ENCODE measurements around the gene SEMA4C. TPM values are rescaled to one million over a fixed set of nuclear protein-coding genes. Genes with fewer than 3 reads are reported as not detected.

The SEMA4C gene
- total and polyA plus RNA-seq, 5 donors: 19.3 to 28.5 (median 23.5) TPM

DNA sequence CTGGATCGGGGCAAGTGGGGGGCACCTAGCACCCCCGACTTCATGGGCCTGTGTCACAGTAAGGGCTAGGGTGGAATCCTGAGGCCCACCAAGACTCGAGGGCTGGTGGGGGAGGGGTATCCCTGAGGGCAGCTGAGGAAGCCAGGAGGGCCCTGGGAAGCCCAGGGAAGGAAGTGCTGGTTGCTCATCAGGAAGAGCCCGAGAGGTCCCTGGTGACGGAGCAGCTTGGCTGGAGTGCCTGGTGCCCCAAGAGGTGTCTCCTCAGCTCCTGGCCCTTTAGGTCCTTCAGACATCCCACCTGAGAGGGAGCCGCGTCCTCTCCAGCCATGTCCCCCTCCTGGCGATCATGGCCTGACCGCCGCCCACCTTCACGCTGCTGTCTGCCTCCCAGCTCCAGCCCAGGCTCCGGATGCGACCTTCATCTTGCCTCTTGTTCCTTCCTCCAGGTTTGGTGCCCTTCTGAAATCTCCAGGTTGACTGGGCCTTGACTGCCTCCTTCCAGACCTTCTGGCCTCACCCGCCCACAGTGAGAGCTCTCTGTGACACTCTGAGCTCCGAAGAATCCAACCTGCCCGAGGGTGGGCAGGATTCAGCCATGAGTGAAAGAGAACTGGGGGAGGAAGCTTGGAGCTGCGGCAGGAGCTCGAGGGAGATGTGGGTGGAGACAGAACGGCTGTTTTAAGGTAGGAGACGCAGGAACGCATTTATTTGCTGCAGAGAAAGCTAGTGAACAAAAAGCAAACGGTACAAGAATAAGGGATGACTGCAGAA lies 42.7 kb upstream of the SEMA4C start:
- DNase-seq (peak in 2 of 3 donors; percentile 33 to 52), ATAC-seq (no peak)
- Histone ChIP-seq H3K4me3 (ENCODE audit: low read length) (no peak overlapping the region), H3K27ac (ENCODE audit: low read length) (no peak overlapping the region), H3K4me1 (ENCODE audit: control insufficient read depth, insufficient read depth, low read length) (peaks cover 6% of the 10 kb centered on the region), H3K9me3 (ENCODE audit: control insufficient read depth, low read length) (no peaks in the 10 kb centered on the region), H3K27me3 (ENCODE audit: control insufficient read depth, insufficient read depth) (no peaks in the 10 kb centered on the region)
- intact Hi-C loops (cut with DNase I): no loop called here
- WGBS: 71% methylated on average over 22 of the region's 22 CpGs

DNA sequence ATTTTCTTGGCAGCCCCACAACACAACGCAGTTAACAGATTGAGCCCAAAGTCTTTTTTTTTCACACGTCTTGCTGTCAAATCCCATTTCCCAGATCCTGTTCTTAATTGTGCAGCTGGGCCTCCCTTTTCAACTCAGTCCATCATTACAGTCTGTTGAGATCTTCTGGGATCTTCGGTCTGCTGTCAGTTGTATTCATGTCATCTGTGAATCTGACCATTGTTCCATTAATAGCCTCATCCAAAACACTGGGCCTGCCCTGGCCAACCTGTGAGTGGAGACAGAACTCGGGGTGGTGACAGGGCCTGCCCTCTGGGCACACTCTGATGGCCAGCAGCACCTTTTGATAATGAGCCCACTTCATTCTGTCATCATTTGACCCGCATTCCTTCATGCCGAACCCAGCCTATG lies 39.7 kb upstream of the SEMA4C start:
- Histone ChIP-seq H3K4me3 (ENCODE audit: low read length) (no peak overlapping the region), H3K4me1 (ENCODE audit: control insufficient read depth, insufficient read depth, low read length) (peaks cover 7% of the 10 kb centered on the region), H3K27me3 (ENCODE audit: control insufficient read depth, insufficient read depth) (no peaks in the 10 kb centered on the region), H3K27ac (ENCODE audit: low read length) (no peak overlapping the region), H3K9me3 (ENCODE audit: control insufficient read depth, low read length) (no peaks in the 10 kb centered on the region)
- 41% methylated on average over 6 of the region's 6 CpGs for WGBS
- DNase-seq (peak in 2 of 3 donors; percentile 44 to 46), ATAC-seq (no peak)
- intact Hi-C loops (cut with DNase I): loop anchor here in 1 of 4 donors (10.0 kb wide), 1 partner anchor 55 kb away; the partner anchor contains the start of gene ANKRD39

DNA sequence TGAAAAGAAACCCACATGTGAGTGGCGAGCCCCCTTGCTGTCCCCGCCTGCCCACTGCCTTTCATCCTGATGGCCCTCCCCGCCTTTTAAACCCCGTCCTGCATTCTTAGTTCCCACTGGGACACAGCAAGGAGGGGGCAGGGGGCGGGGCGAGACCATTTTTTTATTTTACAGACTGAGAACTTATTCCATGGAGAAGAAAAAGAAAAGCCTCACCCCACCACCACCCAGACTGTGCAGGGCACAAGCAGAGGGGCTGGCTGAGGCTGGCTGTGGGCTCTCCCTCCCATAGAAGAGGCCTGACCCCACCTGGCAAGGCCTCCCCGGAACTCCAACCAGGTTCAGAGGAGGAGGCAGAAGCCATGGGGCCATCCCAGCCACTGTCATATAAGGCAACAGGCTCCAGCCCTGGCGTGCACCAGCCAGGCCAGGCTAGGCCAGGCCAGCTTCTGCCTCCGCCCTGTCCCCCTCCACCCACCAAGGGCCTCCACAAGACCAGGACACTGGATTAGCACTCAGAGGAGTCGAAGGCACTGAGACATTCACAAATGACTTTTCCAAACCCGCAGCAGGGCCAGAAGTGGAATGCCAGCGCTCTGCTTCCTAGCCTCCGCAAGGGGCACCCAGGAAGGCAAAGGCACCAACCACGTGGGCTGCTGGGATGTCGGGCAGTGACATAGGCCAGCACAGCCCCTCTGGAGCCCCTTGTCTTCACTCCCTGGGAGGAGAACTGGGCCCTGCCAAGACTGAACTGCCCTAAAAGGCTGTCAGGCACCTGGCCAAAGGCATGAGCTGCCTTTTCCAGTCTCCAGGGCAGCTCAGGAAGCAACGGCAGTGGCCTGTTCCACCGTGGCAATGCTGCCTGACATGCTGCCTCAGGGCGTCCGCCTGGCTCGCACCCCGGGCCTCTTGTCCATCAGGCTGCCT lies 37.5 kb upstream of the SEMA4C start:
- intact Hi-C loops (cut with DNase I): loop anchor here in 2 of 4 donors (2.0 to 10.0 kb wide), 2 partner anchors 39 to 53 kb away; partner anchors contain the start of gene ANKRD39 (in 1 of the 2)
- Histone ChIP-seq H3K4me1 (ENCODE audit: control insufficient read depth, insufficient read depth, low read length) (peaks cover 7% of the 10 kb centered on the region), H3K27ac (ENCODE audit: low read length) (peak overlapping the region; percentile 80), H3K27me3 (ENCODE audit: control insufficient read depth, insufficient read depth) (no peaks in the 10 kb centered on the region), H3K4me3 (ENCODE audit: low read length) (no peak overlapping the region), H3K9me3 (ENCODE audit: control insufficient read depth, low read length) (no peaks in the 10 kb centered on the region)
- WGBS: 24% methylated on average over 21 of the region's 21 CpGs
- DNase-seq (peak; percentile 90 to 95 (median 93)), ATAC-seq (peak; percentile 96)

DNA sequence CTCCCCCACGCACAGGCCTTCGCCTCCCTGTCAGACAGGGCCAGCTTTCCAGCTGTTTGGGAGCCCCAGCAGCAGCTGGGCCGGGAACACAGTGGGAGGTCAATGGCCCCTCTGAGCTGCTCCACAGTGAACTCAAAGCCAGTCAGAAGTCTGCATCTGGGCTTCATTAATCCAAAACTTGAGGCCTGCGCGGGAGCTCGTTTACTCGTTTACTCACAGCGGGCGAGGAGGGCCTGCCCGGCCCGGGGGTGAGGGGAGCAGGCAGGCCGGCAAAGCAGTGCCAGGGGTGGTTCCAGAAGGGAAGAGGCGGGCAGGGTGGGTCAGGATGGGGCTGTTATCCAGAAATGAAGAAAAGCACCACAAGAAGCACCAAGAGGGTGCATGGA lies 36.8 kb upstream of the SEMA4C start:
- intact Hi-C loops (cut with DNase I): loop anchor here in 2 of 4 donors (2.0 to 10.0 kb wide), 2 partner anchors 38 to 52 kb away; partner anchors contain the start of gene ANKRD39 (in 1 of the 2)
- H3K27ac ChIP-seq (ENCODE audit: low read length): peak overlapping the region; percentile 80
- H3K4me1 ChIP-seq (ENCODE audit: control insufficient read depth, insufficient read depth, low read length): peaks cover 7% of the 10 kb centered on the region
- no peaks in the 10 kb centered on the region for H3K9me3 ChIP-seq (ENCODE audit: control insufficient read depth, low read length)
- no peaks in the 10 kb centered on the region for H3K27me3 ChIP-seq (ENCODE audit: control insufficient read depth, insufficient read depth)
- peak; percentile 46 to 85 (median 78) for DNase-seq
- no peak overlapping the region for H3K4me3 ChIP-seq (ENCODE audit: low read length)
- WGBS: 39% methylated on average over 13 of the region's 13 CpGs
- ATAC-seq: peak; percentile 34 to 48

DNA sequence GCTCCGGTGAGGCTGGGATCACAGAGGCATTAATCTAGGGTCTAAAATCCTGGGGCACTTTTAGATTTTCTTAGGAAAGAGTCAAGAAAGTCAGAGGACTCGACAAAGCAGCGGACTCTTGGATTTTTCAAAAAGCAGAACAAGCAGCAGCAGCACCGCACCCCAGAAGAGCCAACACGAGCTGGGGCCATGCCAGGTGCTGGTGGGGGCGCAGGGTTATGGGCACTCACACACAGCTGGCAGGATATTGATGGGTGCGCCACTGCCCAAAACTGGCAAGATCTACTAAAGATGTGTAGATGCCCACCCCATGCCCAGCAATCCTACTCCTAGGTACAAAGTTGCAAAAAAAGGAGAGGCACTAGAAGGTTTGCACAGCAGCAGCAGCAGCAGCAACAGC lies 33.9 kb upstream of the SEMA4C start:
- Histone ChIP-seq H3K27me3 (ENCODE audit: control insufficient read depth, insufficient read depth) (no peaks in the 10 kb centered on the region), H3K4me3 (ENCODE audit: low read length) (no peak overlapping the region), H3K4me1 (ENCODE audit: control insufficient read depth, insufficient read depth, low read length) (peaks cover 4% of the 10 kb centered on the region), H3K27ac (ENCODE audit: low read length) (no peak overlapping the region), H3K9me3 (ENCODE audit: control insufficient read depth, low read length) (no peaks in the 10 kb centered on the region)
- no peak for ATAC-seq
- intact Hi-C loops (cut with DNase I): loop anchor here in 1 of 4 donors (10.0 kb wide), 1 partner anchor 49 kb away; the partner anchor contains the start of gene ANKRD39
- DNase-seq: peak in 1 of 3 donors; percentile 71
- WGBS: 82% methylated on average over 7 of the region's 7 CpGs

DNA sequence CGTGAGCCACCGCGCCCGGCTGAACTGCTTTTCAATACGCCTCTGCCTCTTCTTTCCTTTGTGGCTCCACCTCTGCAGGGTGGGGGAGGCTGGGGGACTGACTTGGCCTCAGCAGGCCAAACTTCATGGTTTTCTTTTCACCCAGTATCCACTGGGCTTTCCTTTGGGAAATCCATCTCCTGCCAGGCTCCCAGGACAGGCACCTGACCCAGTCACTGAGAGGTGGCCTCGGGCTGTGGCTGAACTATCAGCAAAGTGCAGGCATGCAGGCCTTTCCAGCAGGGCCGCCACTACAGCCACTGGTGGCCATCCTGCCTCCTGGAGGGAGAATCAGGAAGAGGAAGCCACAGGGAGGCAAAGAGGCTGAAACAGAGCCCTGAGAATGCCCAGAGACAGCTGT lies 33.4 kb upstream of the SEMA4C start:
- H3K4me3 ChIP-seq (ENCODE audit: low read length): no peak overlapping the region
- ATAC-seq (no peak), DNase-seq (peak in 1 of 3 donors; percentile 39)
- peaks cover 4% of the 10 kb centered on the region for H3K4me1 ChIP-seq (ENCODE audit: control insufficient read depth, insufficient read depth, low read length)
- H3K27ac ChIP-seq (ENCODE audit: low read length): no peak overlapping the region
- WGBS: 86% methylated on average over 7 of the region's 7 CpGs
- intact Hi-C loops (cut with DNase I): loop anchor here in 1 of 4 donors (10.0 kb wide), 1 partner anchor 49 kb away; the partner anchor contains the start of gene ANKRD39
- no peaks in the 10 kb centered on the region for H3K9me3 ChIP-seq (ENCODE audit: control insufficient read depth, low read length)
- H3K27me3 ChIP-seq (ENCODE audit: control insufficient read depth, insufficient read depth): no peaks in the 10 kb centered on the region

DNA sequence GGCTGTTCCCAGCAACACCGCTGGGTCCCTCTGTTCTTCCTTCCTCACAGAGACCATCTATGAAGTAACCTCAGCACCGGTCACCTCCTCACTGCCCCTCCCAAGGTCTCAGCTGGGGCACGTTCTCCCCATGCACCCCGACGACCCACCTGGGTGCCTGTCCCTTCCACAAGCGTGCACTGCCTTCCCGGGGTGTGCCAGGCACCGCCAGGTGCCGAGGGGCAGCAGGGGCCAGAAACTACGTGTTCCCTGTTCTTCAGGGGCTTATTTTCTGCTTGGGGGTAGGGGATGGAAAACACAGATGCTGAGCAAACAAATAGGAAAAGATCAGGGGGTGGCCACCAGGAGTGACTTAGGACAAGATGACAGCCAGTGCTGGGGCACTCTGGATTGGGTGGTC lies 30.4 kb upstream of the SEMA4C start:
- Histone ChIP-seq H3K4me1 (ENCODE audit: control insufficient read depth, insufficient read depth, low read length) (no peaks in the 10 kb centered on the region), H3K27me3 (ENCODE audit: control insufficient read depth, insufficient read depth) (no peaks in the 10 kb centered on the region), H3K9me3 (ENCODE audit: control insufficient read depth, low read length) (no peaks in the 10 kb centered on the region), H3K27ac (ENCODE audit: low read length) (no peak overlapping the region), H3K4me3 (ENCODE audit: low read length) (no peak overlapping the region)
- intact Hi-C loops (cut with DNase I): loop anchor here in 1 of 4 donors (10.0 kb wide), 1 partner anchor 45 kb away; the partner anchor contains the start of gene ANKRD39
- ATAC-seq (no peak), DNase-seq (peak in 2 of 3 donors; percentile 17 to 31)
- 90% methylated on average over 10 of the region's 10 CpGs for WGBS

DNA sequence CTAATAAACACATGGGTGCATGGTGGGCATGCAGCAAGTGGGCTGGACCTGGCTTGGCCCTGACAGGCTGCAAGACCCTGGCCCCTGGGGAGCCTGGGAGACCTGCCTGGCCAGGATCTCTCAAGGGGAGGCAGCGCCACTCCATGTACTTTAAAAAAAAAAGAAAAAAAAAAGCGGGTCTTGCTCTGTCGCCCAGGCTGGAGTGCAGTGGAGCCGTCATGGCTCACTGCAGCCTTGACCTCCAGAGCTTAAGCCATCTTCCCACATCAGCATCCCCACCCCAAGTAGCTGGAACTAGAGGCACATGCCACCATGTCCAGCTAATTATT lies 29.5 kb upstream of the SEMA4C start:
- no peaks in the 10 kb centered on the region for H3K27me3 ChIP-seq (ENCODE audit: control insufficient read depth, insufficient read depth)
- 93% methylated on average over 4 of the region's 4 CpGs for WGBS
- H3K4me1 ChIP-seq (ENCODE audit: control insufficient read depth, insufficient read depth, low read length): no peaks in the 10 kb centered on the region
- no peak for ATAC-seq
- H3K27ac ChIP-seq (ENCODE audit: low read length): no peak overlapping the region
- H3K9me3 ChIP-seq (ENCODE audit: control insufficient read depth, low read length): no peaks in the 10 kb centered on the region
- intact Hi-C loops (cut with DNase I): no loop called here
- peak in 1 of 3 donors; percentile 53 for DNase-seq
- no peak overlapping the region for H3K4me3 ChIP-seq (ENCODE audit: low read length)

DNA sequence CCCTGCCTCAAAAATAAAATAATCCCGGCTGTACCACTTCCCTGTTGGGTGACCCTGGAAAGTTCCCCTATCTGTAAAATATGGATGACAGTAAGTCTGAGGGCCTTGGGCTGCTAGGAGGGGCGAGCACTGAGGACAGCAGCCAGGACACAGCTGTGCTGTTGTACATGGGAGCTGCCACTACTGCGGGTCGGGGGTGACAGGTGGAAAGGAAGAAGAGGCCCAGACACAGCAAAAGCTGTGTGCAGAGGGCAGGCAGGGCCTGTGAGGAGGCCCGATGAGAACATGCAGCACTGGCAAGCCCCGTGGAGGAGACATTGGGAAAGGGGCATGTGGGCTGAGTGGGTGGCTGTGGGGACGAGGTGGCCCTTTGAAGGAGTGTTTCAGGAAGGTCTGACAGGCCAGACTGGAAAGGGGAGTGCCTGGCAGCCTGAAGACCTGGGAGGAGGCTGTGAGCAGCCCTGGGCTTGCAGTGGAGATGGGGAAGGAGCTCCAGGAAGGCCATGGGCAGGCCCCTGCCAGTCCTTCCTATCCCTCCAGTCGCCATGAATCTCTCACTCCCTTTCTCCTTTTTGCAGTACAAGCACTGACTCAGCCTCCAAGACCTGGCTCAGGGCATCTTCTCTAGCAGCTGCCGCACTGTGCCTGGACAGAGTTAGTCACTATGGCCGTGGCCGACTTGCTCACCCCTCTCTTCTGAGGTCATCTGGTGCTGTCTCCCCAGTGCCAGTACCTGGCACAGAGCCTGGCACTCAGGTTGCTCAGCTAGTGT lies 28.9 kb upstream of the SEMA4C start:
- no peaks in the 10 kb centered on the region for H3K27me3 ChIP-seq (ENCODE audit: control insufficient read depth, insufficient read depth)
- intact Hi-C loops (cut with DNase I): no loop called here
- DNase-seq (peak in 2 of 3 donors; percentile 26 to 36), ATAC-seq (no peak)
- H3K27ac ChIP-seq (ENCODE audit: low read length): no peak overlapping the region
- H3K4me1 ChIP-seq (ENCODE audit: control insufficient read depth, insufficient read depth, low read length): no peaks in the 10 kb centered on the region
- no peak overlapping the region for H3K4me3 ChIP-seq (ENCODE audit: low read length)
- 83% methylated on average over 11 of the region's 11 CpGs for whole genome bisulfite sequencing
- no peaks in the 10 kb centered on the region for H3K9me3 ChIP-seq (ENCODE audit: control insufficient read depth, low read length)

DNA sequence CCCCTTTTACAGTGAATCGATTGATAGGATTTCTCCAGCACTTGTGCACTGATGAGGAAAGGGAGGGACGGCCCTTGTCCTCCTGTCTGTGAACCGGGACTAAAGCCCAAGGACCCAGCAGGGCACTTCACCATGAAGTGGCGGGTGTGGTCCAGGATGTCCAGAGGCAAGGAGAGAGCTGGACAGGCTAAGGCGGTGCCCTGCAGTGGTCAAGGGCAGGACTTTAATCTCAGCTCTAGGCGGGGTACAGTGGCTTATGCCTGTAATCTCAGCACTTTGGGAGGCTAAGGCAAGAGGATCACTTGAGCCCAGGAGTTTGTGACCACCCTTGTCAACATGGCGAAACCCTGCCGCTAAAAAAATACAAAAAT lies 28.2 kb upstream of the SEMA4C start:
- Histone ChIP-seq H3K4me1 (ENCODE audit: control insufficient read depth, insufficient read depth, low read length) (no peaks in the 10 kb centered on the region), H3K9me3 (ENCODE audit: control insufficient read depth, low read length) (no peaks in the 10 kb centered on the region), H3K27me3 (ENCODE audit: control insufficient read depth, insufficient read depth) (no peaks in the 10 kb centered on the region), H3K4me3 (ENCODE audit: low read length) (no peak overlapping the region), H3K27ac (ENCODE audit: low read length) (no peak overlapping the region)
- peak in 1 of 2 donors; percentile 22 for ATAC-seq
- peak in 2 of 3 donors; percentile 8 to 23 for DNase-seq
- WGBS: 90% methylated on average over 8 of the region's 8 CpGs
- intact Hi-C loops (cut with DNase I): no loop called here
